Mesenteric fat pad (tissue), 1 donor: Measurements from ENCODE around the gene KRTAP5-9. TPM values are rescaled to one million over a fixed set of nuclear protein-coding genes. Genes with fewer than 3 reads are reported as not detected.
A peak's percentile ranks its signal among the peaks of the same experiment; 100 is the strongest.
"Not testable (repeated sequence)": the region's sequence is repeated elsewhere in the genome, so short reads cannot be mapped to it uniquely, and the experiment has no call there.

Experiments used
- DNase-seq: peaks from one replicate; pipeline ENCODE4 v3.0.0-alpha.2; 2020; ENCODE audit warnings: low spot score
- total RNA-seq: library from RNA; stranded (reverse); fragmentation: NEBNext Ultra II Directional; extraction: Animal tissue kit (Norgen Biotek cat#: 25700); gene quantifications from one replicate; pipeline ENCODE4 v1.2.1, GENCODE V29; 2021
- donor health status: DM: yes; HTN: yes; CAD: no.

KRTAP5-9 gene
- total RNA-seq, 1 donor from 2014 or later, result not detected

DNA sequence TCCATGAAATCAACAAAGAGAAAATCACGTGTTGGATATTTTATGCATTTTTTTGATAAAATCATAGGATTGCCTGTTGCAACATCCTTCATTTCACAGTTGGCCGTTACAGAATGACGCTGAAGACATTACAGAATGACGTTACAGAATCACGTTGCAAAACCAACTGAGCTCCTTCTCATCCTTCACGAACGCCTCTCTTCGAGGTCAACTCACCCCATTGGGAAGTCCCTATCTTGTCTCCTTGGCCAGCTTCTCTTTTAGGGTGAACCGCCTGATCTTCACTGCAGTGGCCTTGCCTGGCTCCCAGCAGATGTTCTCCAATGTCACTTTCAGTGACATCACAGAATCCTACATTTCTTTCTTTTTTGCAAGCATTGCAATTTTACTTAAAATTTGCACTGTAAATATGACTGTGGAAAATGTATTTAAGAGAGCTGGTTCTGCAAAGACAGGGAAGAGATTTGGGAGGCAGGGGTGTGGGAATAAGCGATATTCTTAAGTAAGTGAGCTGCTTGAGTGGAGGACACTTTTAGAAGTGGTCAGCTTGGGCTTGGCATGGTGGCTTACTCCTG lies 16.1 kb upstream of the KRTAP5-9 start:
- no peak for DNase-seq

- peak; percentile 30 for DNase-seq
These were observed 13.3 kb upstream of the KRTAP5-9 start for GRCh38 chr11:71534711-71535608.

DNA sequence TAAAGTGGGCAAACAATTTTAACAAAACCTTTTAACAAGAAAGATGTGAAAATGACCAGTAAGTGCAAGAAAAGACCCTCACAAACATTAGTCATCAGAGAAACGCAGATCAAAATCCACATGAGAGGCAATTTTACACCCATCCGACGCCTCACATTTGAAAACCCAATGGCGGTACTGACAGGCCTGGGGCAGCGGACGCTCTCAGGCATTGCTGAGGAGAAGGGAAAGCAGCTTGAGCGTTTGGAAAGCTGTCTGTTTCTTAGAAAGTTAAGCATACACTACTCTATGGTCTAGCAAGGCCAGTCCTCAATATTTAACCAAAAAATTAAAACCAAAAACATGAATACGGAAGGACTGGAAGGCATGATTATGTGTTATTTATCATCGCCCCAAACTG lies 12.4 kb upstream of the KRTAP5-9 start:
- DNase-seq, result no peak

DNA sequence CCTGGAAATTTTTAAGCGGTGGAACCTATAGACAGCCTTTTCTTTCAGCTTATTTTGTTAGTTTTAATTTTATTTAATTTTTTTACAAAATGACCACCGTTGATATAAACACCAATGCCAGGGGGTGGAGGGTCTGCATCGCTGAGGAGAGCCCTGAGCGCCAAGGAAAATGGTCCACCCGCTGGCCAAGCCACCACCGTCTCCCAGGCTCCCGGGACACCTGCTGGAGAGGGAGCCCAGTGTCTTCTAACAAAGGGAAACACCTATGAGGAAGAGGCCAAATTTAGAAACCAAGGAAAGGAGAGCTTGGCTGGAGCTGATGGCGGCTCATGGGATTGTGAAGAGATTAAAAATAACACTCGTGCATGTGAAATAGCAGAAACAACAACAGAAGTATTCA lies 10.7 kb upstream of the KRTAP5-9 start:
- DNase-seq, result no peak

GRCh38 chr11:71537977-71538665 lies 10.1 kb upstream of the KRTAP5-9 start, which contains the start of gene KRTAP5-8:
Gene KRTAP5-8 (plus strand): TSS chr11:71538025. CDS start chr11:71538056, 31 bp downstream.
- DNase-seq, result not testable (repeated sequence)

- no peak for DNase-seq
These were observed 9.6 kb upstream of the KRTAP5-9 start for GRCh38 chr11:71538666-71538990.

DNA sequence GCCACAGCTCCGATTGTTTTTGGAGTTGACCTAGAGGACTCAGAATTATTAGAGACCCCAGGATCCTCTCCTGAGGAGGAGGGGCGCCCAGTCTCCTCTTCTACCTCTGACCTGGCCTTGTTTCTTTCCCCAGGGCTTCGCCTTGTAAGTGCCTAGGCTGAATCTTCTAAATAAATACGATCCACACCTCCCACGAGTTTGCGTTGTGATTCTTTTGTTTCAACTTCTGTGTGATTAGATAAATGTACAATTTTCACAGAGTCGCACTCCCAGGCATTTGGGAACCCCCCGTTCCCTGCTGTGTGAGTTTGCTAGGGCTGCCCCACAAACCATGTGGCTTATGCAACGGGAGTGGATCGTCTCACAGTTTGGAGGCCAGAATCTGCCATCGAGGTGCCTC lies 9.2 kb upstream of the KRTAP5-9 start:
- DNase-seq, result no peak

DNA sequence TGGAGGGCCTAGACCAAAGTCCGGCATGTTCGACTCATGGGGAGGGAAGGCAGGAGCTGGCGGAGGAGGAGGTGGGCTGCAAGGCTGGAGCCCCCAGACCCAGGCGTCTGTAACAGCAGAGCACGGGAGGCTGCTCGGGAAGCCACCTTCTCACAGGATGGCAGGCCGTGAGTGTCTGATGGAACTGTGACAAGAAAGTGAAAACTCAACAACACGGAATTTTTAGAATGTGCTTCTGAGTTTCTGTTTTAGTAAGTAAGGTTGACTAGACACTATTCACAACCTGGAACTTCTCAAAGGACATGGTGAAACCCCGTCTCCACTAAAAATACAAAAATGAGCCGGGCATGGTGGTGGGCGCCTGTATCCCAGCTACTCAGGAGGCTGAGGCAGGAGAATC lies 8.2 kb upstream of the KRTAP5-9 start:
- not testable (repeated sequence) for DNase-seq

- not testable (repeated sequence) for DNase-seq
These were observed 7.5 kb upstream of the KRTAP5-9 start for GRCh38 chr11:71540521-71541304.

GRCh38 chr11:71542382-71542781 lies 5.8 kb upstream of the KRTAP5-9 start:
- DNase-seq, result no peak

GRCh38 chr11:71542879-71543777 lies 5.1 kb upstream of the KRTAP5-9 start:
- peak; percentile 72 for DNase-seq

GRCh38 chr11:71543866-71544265 lies 4.4 kb upstream of the KRTAP5-9 start:
- peak; percentile 41 for DNase-seq

DNA sequence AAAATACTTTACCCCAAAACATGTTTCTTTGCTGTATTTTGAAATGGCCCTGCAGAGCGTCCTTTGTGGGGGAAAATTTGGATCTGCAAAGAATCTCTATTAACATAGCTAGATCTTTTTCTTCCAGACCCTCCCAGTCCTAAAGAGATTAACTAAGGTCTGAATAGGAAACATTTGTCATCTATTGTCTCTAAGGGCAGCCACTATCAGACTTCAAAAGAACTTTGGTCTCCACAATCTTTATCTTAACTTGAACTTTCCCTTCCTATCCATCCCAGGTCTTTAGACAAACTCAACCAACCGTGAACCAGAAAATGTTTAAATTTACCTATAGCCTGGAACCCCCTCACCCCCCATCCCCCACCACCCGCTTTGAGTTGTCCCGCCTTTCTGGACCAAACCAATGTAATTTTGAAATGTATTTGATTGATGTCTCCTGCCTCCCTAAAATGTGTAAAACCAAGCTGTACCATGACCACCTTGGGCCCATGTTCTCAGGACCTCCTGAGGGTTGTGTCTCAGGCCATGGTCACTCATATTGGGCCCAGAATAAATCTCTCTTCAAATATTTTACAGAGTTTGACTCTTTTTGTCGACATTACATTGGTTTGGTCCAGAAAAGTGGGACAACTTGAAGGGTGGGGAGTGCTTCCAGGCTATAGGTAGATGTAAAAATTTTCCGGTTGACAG lies 3.5 kb upstream of the KRTAP5-9 start:
- DNase-seq, result no peak

GRCh38 chr11:71545405-71545966 lies 2.7 kb upstream of the KRTAP5-9 start:
- peak; percentile 39 for DNase-seq

DNA sequence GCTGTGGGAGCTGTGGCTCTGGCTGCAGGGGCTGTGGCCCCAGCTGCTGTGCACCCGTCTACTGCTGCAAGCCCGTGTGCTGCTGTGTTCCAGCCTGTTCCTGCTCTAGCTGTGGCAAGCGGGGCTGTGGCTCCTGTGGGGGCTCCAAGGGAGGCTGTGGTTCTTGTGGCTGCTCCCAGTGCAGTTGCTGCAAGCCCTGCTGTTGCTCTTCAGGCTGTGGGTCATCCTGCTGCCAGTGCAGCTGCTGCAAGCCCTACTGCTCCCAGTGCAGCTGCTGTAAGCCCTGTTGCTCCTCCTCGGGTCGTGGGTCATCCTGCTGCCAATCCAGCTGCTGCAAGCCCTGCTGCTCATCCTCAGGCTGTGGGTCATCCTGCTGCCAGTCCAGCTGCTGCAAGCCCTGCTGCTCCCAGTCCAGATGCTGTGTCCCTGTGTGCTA lies 514 bp downstream of the KRTAP5-9 start:
- DNase-seq, result peak; percentile 79

- DNase-seq, result no peak
These were observed 3.5 kb downstream of the KRTAP5-9 start for GRCh38 chr11:71551711-71552110.

DNA sequence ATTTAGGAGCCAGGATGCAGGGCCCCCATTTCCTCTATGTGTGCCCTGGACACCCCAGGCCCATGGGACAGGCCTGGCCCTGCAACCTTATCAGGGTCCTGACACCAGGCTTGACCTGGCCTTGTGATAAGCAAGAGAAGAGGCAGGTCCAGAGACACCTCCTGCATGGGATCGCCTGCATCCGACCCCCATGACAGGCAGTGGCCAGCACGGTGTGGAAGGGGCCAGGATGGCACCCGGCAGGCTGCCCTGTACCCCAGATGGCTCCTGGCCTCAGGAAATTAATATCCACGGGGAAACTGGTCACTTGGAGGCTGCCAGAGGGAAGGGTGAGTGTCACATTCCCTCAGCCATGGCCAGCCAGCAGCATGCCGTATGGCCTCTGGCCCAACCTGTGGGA lies 6.8 kb downstream of the KRTAP5-9 start:
- DNase-seq, result peak; percentile 57

GRCh38 chr11:71555508-71555907 lies 7.3 kb downstream of the KRTAP5-9 start:
- peak; percentile 75 for DNase-seq

GRCh38 chr11:71556018-71556417 lies 7.8 kb downstream of the KRTAP5-9 start:
- DNase-seq, result peak; percentile 20
